ENCODE results near the gene ECI1.

Gene ECI1

DNA sequence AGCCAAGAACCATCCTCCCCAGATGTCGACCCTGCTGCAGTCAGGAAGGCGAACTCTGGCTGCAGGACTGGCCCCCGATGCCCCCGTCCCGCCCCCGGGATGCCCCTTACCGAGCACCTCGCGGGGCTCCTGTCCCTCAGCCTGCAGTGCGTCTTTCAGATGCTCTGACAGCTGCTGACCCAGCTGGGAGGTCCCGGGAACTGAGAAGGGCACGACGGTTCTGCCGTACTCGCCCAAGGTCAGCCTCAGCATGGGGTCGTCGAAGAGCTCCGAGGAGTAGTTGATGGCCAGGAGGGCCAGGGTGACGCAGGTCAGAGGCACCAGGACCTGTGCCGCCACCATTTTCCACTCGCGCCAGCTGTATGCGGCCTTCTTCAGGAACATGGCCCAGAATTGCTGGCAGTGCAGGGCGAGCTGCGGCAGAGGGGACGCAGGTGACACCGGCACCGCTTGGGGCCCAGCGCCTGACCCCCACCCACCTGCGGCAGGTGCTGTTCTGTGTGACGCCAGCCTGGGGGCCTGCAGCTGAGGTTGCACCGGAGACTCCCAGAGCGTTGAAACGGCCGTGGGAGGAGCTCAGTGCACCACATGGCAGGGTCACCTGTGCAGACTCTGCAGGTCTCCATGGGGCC is 36.6 kb upstream of the ECI1 start:
- DNase-seq: no peak
- peaks cover 16% of the 10 kb centered on the region for H3K4me1 Mint-ChIP-seq
- TF ChIP-seq, protein P1, sequence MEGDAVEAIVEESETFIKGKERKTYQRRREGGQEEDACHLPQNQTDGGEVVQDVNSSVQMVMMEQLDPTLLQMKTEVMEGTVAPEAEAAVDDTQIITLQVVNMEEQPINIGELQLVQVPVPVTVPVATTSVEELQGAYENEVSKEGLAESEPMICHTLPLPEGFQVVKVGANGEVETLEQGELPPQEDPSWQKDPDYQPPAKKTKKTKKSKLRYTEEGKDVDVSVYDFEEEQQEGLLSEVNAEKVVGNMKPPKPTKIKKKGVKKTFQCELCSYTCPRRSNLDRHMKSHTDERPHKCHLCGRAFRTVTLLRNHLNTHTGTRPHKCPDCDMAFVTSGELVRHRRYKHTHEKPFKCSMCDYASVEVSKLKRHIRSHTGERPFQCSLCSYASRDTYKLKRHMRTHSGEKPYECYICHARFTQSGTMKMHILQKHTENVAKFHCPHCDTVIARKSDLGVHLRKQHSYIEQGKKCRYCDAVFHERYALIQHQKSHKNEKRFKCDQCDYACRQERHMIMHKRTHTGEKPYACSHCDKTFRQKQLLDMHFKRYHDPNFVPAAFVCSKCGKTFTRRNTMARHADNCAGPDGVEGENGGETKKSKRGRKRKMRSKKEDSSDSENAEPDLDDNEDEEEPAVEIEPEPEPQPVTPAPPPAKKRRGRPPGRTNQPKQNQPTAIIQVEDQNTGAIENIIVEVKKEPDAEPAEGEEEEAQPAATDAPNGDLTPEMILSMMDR (IDR thresholded peaks at IDR 0.05): no peak
- H3K27me3 Mint-ChIP-seq (ENCODE audit: low read depth, poor library complexity): peaks cover 27% of the 10 kb centered on the region
- H3K9me3 Mint-ChIP-seq: no peaks in the 10 kb centered on the region
- H3K36me3 Mint-ChIP-seq (ENCODE audit: low read depth): no peaks in the 10 kb centered on the region
- no peak overlapping the region for H3K4me3 Mint-ChIP-seq
- no peak overlapping the region for H3K27ac Mint-ChIP-seq

DNA sequence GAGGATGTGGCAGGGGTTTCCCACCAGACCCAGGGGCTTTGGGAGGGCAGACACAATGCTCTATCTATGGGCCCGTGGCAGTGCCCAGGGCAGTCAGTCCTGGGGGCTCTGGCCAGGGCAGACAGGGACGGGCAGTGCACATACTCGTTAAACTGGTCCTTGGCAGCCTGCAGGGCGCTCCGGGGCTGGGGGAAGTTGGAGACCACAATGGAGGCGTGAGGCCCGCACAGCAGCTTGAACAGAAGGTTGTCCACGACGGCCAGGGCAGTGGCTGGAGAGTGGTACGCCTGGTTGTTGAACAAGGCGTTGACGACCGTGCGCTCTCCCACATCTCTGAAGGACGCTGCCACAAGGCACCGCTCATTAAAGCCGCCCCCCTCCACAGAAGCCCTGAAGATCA is 35.2 kb upstream of the ECI1 start:
- no peaks in the 10 kb centered on the region for H3K9me3 Mint-ChIP-seq
- H3K27me3 Mint-ChIP-seq (ENCODE audit: low read depth, poor library complexity): peaks cover 26% of the 10 kb centered on the region
- no peaks in the 10 kb centered on the region for H3K36me3 Mint-ChIP-seq (ENCODE audit: low read depth)
- DNase-seq: no peak
- peaks cover 16% of the 10 kb centered on the region for H3K4me1 Mint-ChIP-seq
- TF ChIP-seq, protein P1 (IDR thresholded peaks at IDR 0.05): no peak
- H3K27ac Mint-ChIP-seq: no peak overlapping the region
- no peak overlapping the region for H3K4me3 Mint-ChIP-seq

DNA sequence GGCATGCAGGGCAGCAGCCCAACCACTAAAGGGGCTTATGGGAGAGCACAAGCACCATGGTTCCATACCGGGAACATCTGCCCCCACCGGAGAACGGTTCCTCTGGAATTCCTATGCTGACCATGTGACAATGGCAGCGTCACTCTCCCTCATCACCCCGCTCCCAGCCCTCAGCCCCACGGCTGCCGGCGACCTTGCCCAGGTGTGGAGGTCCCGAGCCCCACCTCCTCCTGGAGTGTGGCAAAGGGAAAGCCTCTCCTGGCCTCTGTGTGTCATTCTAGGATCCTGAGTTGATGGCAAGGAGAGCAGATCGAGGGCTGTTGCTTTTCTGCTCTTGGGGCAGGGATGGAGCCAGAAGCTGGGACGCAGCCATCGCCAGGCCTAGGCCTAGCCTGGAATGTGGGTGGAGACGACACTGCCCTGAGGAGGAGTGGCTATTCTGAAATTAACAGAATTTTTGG is 34.4 kb upstream of the ECI1 start:
- H3K27me3 Mint-ChIP-seq (ENCODE audit: low read depth, poor library complexity): peaks cover 27% of the 10 kb centered on the region
- no peak overlapping the region for H3K27ac Mint-ChIP-seq
- peaks cover 19% of the 10 kb centered on the region for H3K4me1 Mint-ChIP-seq
- no peak for DNase-seq
- TF ChIP-seq, protein P1 (IDR thresholded peaks at IDR 0.05): no peak
- H3K9me3 Mint-ChIP-seq: no peaks in the 10 kb centered on the region
- H3K4me3 Mint-ChIP-seq: no peak overlapping the region
- H3K36me3 Mint-ChIP-seq (ENCODE audit: low read depth): no peaks in the 10 kb centered on the region

DNA sequence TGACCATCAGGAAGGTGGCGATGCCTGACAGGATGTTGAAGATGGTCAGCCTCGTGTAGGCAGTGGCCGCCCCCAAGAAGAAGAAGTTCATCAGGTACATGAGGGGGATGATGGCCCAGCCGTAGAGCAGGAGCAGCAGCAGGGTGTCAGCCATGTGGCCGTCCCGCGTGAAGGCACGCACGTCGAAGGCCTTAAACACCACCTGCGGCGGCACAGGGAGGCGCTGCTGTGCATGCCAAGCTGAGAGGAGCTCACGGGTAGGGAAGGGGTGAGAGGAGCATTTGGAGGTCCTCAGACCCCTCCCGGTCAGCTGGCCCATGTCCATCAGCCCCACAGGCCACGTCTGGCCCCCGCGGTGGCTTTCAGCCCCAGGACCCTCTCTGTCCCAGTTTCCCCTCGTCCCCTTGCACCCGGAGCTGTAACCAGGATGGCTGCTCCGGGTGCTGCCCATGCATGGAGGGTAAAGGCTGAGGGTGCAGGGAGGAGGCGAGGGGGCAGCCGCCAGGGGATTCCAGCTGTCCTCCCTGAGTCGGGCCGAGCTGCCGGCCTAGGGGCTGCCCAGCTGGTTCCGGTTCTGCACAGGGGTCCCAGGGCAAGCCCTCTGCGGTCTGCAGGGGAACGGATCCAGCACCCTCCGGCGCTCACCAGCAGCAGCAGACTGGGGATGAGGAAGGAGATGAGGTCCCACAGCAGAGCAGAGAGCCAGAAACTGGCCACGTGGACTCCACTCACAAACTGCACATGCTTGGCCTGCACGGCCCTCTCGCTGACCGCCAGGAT is 33.6 kb upstream of the ECI1 start:
- TF ChIP-seq, protein P1 (IDR thresholded peaks at IDR 0.05): no peak
- peaks cover 27% of the 10 kb centered on the region for H3K27me3 Mint-ChIP-seq (ENCODE audit: low read depth, poor library complexity)
- H3K4me3 Mint-ChIP-seq: no peak overlapping the region
- DNase-seq: no peak
- H3K36me3 Mint-ChIP-seq (ENCODE audit: low read depth): no peaks in the 10 kb centered on the region
- H3K27ac Mint-ChIP-seq: no peak overlapping the region
- no peaks in the 10 kb centered on the region for H3K9me3 Mint-ChIP-seq
- H3K4me1 Mint-ChIP-seq: peaks cover 17% of the 10 kb centered on the region

DNA sequence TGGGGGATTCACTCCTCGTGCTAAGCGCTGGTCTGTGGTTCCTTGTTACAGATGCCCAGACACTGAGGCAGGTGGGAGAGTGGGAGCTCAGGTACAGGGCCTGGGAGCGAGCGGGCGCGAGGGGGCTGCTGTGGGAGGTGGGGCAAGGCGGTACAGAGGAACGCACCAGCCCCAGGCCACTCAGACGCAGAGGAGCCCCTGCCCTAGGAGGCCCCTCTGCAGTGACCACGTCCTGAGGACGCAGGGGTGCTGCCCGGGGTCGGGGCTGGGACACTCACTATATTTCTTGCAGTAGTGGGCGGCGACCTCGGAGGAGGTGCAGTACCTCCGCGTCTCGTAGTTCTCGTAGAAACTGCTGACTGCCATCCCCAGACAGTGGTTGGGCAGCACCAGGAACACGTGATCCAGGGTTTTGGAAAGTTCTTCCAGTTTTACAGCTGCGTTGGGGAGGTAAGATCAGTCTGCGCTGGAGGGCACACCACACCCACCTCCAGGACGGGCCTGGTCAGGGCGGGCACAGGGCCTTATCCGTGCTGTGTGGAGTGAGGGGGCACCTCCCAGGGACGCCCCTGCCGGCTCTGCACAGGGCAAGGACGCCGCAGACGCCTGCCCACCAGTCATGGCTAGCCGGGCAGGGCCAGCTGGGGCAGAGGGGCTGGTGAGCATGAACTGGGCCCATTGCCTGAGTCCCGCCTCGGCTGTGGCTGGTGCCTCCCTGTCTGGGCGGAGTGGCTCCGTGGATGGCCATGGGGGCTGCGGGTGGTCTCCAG is 32.8 kb upstream of the ECI1 start:
- TF ChIP-seq, protein P1 (IDR thresholded peaks at IDR 0.05): no peak
- H3K36me3 Mint-ChIP-seq (ENCODE audit: low read depth): no peaks in the 10 kb centered on the region
- H3K4me3 Mint-ChIP-seq: peak overlapping the region; percentile 1
- peaks cover 14% of the 10 kb centered on the region for H3K4me1 Mint-ChIP-seq
- no peak for DNase-seq
- peaks cover 22% of the 10 kb centered on the region for H3K27me3 Mint-ChIP-seq (ENCODE audit: low read depth, poor library complexity)
- H3K9me3 Mint-ChIP-seq: no peaks in the 10 kb centered on the region
- H3K27ac Mint-ChIP-seq: no peak overlapping the region
